Uterus (tissue), 2 donors: Measurements from ENCODE around the gene PRMT7.

ENCODE experiments used
- CTCF ChIP-seq, 4 experiments: fragments of 200-600 bp in 2 of 4; fragments of 450-650 bp in 2 of 4; sonication (generic) in 2 of 4; IDR thresholded peaks; one replicate each; pipeline ENCODE4 v1.5.1; 2016 to 2019; ENCODE audit warnings: antibody characterized with exemption in 4 of 4, mild to moderate bottlenecking in 2 of 4, moderate library complexity in 1 of 4
- POLR2A ChIP-seq, 2 donors: fragments of 450-650 bp; IDR thresholded peaks; one replicate each; pipeline ENCODE4 v1.6.1; 2016; ENCODE audit warnings: antibody characterized with exemption in 2 of 2, mild to moderate bottlenecking in 1 of 2, moderate library complexity in 1 of 2

DNA sequence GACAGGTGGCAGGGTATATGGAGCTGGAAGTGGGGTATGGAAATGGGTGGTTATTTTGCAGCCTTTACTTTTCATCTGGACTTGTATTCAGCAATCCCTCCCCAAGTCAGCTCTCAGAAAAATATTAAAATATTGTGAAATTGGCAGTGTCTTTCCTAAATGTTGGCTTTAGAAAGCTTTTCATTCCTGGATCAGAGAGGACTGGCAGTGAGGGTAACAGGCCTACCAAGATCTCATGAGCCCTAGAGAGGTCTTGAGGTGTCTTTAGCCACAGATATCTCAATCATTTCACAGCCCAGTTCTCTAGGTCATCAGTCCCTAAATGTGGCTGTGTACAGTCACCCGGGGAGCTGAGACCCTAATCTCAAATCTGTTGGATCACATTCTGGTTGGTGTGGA lies 22.6 kb upstream of the PRMT7 start:
- TF ChIP-seq CTCF (IDR thresholded peaks at IDR 0.05) = no peak
- TF ChIP-seq POLR2A (IDR thresholded peaks at IDR 0.05) = no peak
